Esophagus muscularis mucosa (tissue), 3 donors: ENCODE data around the gene HAPLN1.

Experiments used
- POLR2A ChIP-seq: fragments of 450-650 bp; IDR thresholded peaks from one replicate; pipeline ENCODE4 v1.6.1; 2017; ENCODE audit warnings: antibody characterized with exemption, moderate library complexity, mild to moderate bottlenecking, low read depth
- TF ChIP-seq, protein P1 (sequence below), 3 experiments: fragments of 200-600 bp in 2 of 3; fragments of 450-650 bp in 1 of 3; sonication (generic) in 2 of 3; IDR thresholded peaks; one replicate each; pipeline ENCODE4 v1.5.1; 2017 to 2019; ENCODE audit warnings: antibody characterized with exemption in 3 of 3, mild to moderate bottlenecking in 2 of 3, moderate library complexity in 1 of 3

DNA sequence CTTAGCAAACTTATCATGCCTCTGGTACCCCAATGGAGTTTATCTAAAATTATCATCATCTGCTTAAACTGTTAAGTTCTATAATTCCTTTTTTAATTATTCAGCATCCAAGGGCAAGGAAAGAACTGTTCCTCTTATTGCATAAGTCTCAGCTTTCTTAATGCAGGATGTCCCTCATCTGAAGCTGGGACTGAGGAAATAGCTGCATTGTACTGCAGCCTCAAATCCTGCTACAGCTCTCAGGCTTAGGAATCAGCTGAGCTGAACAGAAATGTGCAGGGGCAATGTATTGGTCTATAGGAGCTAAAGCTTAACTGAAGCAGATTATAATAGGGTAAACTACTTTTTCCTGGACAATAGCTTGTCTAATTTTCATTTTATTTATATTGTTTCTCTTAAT, 48.0 kb downstream of the HAPLN1 start:
- TF ChIP-seq, protein P1, sequence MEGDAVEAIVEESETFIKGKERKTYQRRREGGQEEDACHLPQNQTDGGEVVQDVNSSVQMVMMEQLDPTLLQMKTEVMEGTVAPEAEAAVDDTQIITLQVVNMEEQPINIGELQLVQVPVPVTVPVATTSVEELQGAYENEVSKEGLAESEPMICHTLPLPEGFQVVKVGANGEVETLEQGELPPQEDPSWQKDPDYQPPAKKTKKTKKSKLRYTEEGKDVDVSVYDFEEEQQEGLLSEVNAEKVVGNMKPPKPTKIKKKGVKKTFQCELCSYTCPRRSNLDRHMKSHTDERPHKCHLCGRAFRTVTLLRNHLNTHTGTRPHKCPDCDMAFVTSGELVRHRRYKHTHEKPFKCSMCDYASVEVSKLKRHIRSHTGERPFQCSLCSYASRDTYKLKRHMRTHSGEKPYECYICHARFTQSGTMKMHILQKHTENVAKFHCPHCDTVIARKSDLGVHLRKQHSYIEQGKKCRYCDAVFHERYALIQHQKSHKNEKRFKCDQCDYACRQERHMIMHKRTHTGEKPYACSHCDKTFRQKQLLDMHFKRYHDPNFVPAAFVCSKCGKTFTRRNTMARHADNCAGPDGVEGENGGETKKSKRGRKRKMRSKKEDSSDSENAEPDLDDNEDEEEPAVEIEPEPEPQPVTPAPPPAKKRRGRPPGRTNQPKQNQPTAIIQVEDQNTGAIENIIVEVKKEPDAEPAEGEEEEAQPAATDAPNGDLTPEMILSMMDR (IDR thresholded peaks at IDR 0.05) = no peak
- no peak for TF ChIP-seq POLR2A
